ENCODE results near the gene SYK. TPM values are rescaled to one million over a fixed set of nuclear protein-coding genes. Genes with fewer than 3 reads are reported as not detected.
"Not testable (repeated sequence)": the region's sequence is repeated elsewhere in the genome, so short reads cannot be mapped to it uniquely, and the experiment has no call there.

SYK gene
- total RNA-seq, 4 donors from 2014 or later, result 6.7 to 22.2 (median 9.0) TPM

- intact Hi-C loops (cut with DNase I; ENCODE audit: low total_unique reads), result no loop called here
Observed at GRCh38 chr9:90787771-90788460, 13.7 kb upstream of the SYK start.

GRCh38 chr9:90788527-90788926 lies 13.1 kb upstream of the SYK start:
- H3K27ac ChIP-seq; H3K36me3 ChIP-seq; H3K27me3 ChIP-seq; H3K4me1 ChIP-seq; H3K4me3 ChIP-seq; H3K9me3 ChIP-seq; intact Hi-C loops (cut with DNase I; ENCODE audit: low total_unique reads); DNase-seq: not testable (repeated sequence)

More at GRCh38 chr9:90787771-90788460, 13.7 kb upstream of the SYK start:
- Histone ChIP-seq H3K36me3 (no peaks in the 10 kb centered on the region), H3K27ac (no peak overlapping the region), H3K4me3 (no peak overlapping the region), H3K9me3 (no peaks in the 10 kb centered on the region), H3K4me1 (no peaks in the 10 kb centered on the region), H3K27me3 (peaks cover 0 to 5% of the 10 kb centered on the region in 2 donors)
- no peak for DNase-seq
- TF ChIP-seq POLR2A (IDR thresholded peaks at IDR 0.05) (no peak), CTCF (IDR thresholded peaks at IDR 0.05) (no peak)

GRCh38 chr9:90789408-90789807 lies 12.2 kb upstream of the SYK start:
- Histone ChIP-seq H3K27me3 (peaks cover 0 to 5% of the 10 kb centered on the region in 2 donors), H3K36me3 (no peaks in the 10 kb centered on the region), H3K4me3 (no peak overlapping the region), H3K4me1 (no peaks in the 10 kb centered on the region), H3K9me3 (no peaks in the 10 kb centered on the region), H3K27ac (no peak overlapping the region)
- no peak for TF ChIP-seq CTCF (IDR thresholded peaks at IDR 0.05)
- TF ChIP-seq POLR2A (IDR thresholded peaks at IDR 0.05), result no peak
- intact Hi-C loops (cut with DNase I; ENCODE audit: low total_unique reads), result no loop called here
- no peak for DNase-seq

- Histone ChIP-seq H3K4me3 (no peak overlapping the region), H3K4me1 (no peaks in the 10 kb centered on the region), H3K9me3 (no peaks in the 10 kb centered on the region), H3K27ac (no peak overlapping the region), H3K36me3 (no peaks in the 10 kb centered on the region), H3K27me3 (peaks cover 0 to 5% of the 10 kb centered on the region in 2 donors)
- no peak for TF ChIP-seq POLR2A (IDR thresholded peaks at IDR 0.05)
- no peak for TF ChIP-seq CTCF (IDR thresholded peaks at IDR 0.05)
- intact Hi-C loops (cut with DNase I; ENCODE audit: low total_unique reads), result no loop called here
- DNase-seq, result no peak
Observed at GRCh38 chr9:90789862-90790261, 11.8 kb upstream of the SYK start.

- DNase-seq; H3K4me3 ChIP-seq; H3K27ac ChIP-seq; H3K4me1 ChIP-seq; intact Hi-C loops (cut with DNase I; ENCODE audit: low total_unique reads); H3K36me3 ChIP-seq; H3K27me3 ChIP-seq; H3K9me3 ChIP-seq: not testable (repeated sequence)
Observed at GRCh38 chr9:90793024-90793423, 8.6 kb upstream of the SYK start.

- no peak for DNase-seq
- H3K27me3 ChIP-seq, result no peaks in the 10 kb centered on the region
- intact Hi-C loops (cut with DNase I; ENCODE audit: low total_unique reads), result no loop called here
- H3K4me1 ChIP-seq, result no peaks in the 10 kb centered on the region
- TF ChIP-seq CTCF (IDR thresholded peaks at IDR 0.05), result no peak
- no peak for TF ChIP-seq POLR2A (IDR thresholded peaks at IDR 0.05)
- H3K4me3 ChIP-seq, result no peak overlapping the region
- no peak overlapping the region for H3K27ac ChIP-seq
- no peaks in the 10 kb centered on the region for H3K9me3 ChIP-seq
- no peaks in the 10 kb centered on the region for H3K36me3 ChIP-seq
Observed at GRCh38 chr9:90793729-90794128, 7.9 kb upstream of the SYK start.
